NB4 (cell line): ENCODE results near the gene SIRT1.

Source experiments
- POLR2A ChIP-seq: IDR thresholded peaks from 2 replicates; pipeline ENCODE4 v1.6.1; 2011; ENCODE audit warnings: mild to moderate bottlenecking; ENCODE audit not compliant: insufficient read length; ENCODE audit errors: extremely low read depth
- TF ChIP-seq, protein P1 (sequence below): IDR thresholded peaks from 2 replicates; pipeline ENCODE4 v1.6.1; 2011; ENCODE audit warnings: low read depth, low read length

DNA sequence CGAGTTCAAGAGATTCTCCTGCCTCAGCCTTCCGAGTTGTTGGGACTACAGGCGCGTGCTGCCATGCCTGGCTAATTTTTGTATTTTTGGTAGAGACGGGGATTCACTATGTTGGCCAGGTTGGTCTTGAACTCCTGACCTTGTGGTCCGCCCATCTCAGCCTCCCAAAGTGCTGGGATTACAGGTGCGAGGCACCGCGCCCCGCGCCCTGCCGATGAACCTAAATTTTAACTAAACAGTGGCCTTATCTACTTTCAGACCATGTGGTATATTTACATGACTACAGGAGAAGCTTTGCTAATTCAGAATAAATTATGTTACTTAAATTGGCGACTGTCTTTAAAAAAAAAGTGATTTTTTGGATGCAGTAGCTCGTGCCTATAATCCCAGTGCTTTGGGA, 9.2 kb downstream of the SIRT1 start:
- TF ChIP-seq, protein P1, sequence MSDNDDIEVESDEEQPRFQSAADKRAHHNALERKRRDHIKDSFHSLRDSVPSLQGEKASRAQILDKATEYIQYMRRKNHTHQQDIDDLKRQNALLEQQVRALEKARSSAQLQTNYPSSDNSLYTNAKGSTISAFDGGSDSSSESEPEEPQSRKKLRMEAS = no peak
- no peak for TF ChIP-seq POLR2A
